HG03139 (cell line): ENCODE measurements around the gene ZDHHC8.

Experiments
- ATAC-seq: cut with Tn5 transposase; IDR thresholded peaks from one replicate; pipeline ENCODE4 v1.9.1; 2021; ENCODE audit not compliant: unreplicated experiment

The ZDHHC8 gene

DNA sequence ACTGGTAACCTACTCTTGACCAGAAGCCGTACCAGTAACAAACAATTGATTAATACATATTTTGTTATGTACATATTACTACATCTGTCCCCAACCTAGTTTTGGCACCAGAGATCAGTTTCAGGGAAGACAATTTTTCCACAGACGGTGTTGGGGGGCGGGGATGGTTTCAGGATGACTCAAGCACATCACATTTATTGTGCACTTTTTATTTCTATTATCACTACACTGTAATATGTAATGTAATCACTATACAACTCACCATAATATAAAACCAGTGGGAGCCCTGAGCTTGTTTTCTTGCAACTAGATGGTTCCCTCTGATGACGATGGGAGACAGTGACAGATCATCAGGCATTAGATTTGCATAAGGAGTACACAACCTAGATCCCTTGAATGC, 36.1 kb upstream of the ZDHHC8 start:
- ATAC-seq = no peak

DNA sequence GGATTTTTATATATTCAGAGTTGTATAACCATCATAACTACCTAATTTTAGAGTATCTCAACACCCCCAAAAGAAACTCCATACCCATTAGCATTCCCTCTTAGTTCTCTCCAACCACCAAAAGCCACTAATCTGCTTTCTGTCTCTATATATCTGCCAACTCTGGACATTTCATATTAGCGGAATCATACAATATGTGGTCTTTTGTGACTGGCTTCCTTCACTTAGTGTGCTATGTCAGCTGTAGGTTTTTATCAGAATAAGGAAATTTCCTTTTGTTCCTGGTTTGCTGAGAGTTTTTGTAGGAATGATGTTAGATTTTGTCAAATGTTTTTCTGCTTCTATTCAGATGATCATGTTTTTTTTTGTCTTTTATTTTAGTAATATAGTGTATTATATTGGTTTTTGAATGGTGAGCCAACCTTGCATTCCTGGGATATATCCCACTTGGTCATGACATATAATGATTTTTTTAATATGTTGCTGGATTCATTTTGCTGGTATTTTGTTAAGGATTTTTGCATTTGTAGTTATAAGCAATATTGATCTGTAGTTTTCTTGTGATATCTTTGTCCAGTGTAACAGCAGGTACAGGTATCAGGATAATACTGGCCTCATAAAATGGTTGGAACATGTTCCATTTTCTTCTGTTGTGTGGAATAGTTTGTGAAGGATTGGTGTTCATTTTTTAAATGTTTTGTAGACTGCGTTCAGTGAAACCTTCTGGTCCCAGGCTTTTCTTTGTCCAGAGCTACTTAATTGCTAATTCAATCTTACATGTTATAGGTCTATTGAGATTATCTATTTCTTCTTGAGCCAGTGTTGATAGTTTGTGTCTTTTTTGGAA, 34.8 kb upstream of the ZDHHC8 start:
- ATAC-seq = no peak

GRCh38 chr22:20099099-20099711, 32.4 kb upstream of the ZDHHC8 start:
- ATAC-seq = no peak

GRCh38 chr22:20101638-20102037, 30.0 kb upstream of the ZDHHC8 start:
- no peak for ATAC-seq

DNA sequence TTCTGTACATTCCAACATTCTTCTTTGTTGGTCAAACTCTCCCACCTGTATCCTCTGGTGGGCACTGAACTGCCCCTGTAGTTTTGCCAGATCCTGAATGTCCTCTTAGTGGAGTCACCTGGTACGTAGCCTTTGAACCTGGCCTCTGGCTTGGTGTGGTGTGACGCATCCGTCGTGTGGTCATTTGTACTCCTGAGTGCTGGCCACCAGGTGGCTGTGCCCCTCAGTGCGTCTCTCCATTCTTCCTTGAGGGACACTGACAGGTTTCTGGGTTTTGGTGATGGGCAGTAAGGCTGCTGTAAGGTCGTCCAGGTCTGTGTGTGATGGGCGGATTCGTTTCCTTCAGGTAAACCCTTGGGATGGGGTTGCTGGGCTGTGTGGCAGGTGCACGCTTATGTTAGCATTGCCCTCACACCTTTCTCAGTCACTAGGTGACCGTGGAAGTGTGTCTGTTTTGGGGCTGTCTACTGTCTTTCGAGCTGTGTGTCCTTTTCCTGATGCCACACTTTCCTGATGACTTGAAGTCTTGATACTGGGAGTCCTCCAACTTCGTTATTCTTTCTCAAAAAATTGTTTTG, 29.3 kb upstream of the ZDHHC8 start:
- no peak for ATAC-seq

DNA sequence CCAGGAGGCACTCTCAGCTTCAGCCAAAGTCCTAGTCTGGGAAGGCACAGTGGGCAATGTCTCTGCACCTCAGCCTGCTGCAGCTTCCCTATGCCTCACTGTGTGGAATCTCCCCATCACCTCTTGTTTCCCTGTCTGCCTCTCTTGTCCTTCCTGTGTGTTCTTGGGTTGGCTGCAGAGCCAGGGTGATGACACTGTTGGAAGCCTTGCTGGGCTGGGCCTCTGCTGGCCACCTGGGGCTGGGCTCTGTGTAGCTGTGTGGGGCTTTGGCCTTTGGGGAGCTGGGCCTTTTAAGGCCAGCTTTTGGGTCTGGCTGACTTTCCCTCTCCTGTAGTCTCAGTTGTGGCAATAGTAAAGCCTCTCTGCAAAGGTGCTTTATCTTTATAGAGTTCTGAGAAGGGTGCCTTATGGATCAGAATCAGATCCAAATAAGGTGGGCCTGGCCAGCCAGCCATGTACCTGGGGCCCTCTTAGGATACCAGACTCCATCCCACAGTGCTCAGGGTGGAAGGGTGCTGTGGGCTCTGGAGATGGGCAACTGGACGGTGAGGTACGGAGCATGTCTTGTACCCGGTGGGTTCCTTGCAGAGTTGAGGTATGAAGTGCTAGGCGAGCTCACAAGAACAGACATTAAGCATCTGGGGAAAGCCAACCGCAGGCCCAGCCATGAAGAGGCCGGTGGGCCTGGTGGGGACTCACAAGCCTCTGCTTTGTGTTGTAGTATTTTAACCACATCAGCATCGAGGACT, 26.0 kb upstream of the ZDHHC8 start:
- no peak for ATAC-seq

DNA sequence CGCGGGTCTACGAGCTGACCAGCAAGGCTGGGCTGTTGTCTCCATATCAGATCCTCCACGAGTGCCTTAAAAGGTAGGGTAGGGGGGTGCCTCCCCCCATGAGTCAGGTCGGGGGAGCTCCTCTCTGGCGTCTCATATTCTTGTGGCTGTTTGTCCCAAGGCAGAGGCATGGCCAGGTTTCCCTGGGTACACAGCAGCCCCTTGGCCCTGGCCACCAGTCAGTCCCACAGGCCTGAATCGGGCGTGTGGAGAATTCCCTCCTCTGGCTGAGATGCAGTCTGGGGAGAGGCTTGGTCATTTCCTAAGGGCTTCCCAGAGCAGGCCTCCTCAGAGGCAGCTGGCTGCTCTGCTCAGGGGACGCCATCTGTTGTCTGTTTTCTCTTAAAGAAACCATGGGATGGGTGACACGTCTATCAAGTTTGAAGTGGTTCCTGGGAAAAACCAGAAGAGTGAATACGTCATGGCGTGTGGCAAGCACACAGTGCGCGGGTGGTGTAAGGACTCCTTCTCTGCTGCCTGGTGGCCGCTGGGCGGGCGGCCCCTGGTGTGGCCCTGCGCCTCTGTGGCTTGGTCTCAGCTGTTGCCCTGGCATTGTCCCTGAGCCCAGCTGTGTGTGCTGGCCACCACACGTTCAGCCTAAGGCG, 25.3 kb upstream of the ZDHHC8 start:
- no peak for ATAC-seq

DNA sequence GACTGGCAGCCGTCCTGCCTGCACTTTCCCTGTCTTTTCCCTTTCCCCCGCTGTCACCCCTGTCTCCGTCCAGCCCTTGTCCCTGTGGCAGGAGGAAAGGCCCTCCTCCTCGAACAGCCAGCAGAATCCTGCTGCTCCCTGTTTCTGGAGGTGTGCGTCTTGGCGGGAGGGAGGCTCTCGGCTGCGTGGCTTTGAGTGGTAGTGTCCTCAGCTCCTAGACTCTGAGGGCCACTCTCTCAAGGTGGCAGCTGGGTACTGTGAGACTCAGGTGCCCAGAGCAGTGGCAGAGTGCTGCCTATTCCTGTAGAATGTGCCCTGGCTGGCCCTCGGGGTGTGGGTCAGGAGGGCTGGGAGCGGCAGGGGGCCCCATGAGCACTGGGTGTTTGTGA, 24.8 kb upstream of the ZDHHC8 start:
- ATAC-seq = no peak

GRCh38 chr22:20107471-20107901, 24.1 kb upstream of the ZDHHC8 start:
- no peak for ATAC-seq

DNA sequence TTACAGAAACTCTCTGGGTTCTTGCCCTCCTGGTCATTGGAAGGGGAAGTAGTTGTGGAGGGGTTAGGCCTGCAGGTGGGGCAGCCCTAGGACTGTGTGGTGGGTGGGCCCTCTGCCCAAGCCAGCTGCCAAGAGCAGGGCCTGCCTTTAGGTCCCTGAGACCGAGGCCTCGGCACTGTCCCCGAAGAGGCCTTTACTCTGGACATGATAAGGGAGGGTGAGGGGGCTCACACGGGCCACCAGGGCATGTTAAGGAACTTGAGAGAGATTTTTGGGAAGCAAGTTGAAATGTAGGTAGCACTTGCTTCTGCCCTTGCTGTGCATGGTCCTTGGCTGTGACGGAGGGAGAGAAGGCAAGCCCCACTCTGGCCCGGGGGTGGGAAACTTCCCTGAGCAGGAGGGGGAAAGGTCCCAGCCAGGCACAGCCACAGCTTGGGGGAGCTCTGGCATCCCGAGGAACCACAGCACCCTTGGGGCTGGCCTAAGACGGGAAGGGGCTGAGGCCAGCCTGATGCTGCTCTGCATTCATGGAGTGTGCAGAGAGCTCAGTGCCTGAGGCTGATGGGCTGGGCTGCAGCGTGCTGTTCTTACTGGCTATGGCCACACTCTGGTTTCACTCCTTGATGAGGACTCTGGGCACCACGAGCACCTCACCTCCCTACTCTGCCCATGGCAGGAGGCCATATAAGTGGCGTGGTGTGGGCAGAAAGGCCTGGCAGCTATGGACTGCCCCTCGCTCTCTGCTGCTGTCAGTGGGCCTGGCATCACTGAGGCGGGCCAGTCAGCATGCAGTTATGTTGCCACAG, 23.4 kb upstream of the ZDHHC8 start:
- ATAC-seq = no peak

DNA sequence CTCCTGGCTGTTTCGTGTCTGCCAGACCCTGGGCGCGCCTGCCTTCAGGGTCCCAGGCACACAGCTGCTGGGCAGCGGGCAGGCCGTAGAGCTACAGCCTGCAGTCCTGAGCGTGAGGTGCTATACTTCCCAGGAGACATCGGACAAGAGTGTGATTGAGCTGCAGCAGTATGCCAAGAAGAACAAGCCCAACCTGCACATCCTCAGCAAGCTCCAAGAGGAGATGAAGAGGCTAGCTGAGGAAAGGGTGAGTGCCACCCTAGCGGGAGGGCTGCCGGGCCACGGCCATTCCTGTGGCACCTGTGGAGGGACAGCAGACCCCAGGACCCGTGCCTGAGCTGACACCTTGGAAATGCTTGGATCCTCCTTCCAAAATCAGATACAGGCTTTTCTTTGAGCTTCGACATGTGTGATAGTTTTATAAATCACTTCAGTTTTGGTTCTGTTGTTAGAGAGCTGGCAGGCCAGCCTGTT, 22.8 kb upstream of the ZDHHC8 start:
- ATAC-seq = no peak

DNA sequence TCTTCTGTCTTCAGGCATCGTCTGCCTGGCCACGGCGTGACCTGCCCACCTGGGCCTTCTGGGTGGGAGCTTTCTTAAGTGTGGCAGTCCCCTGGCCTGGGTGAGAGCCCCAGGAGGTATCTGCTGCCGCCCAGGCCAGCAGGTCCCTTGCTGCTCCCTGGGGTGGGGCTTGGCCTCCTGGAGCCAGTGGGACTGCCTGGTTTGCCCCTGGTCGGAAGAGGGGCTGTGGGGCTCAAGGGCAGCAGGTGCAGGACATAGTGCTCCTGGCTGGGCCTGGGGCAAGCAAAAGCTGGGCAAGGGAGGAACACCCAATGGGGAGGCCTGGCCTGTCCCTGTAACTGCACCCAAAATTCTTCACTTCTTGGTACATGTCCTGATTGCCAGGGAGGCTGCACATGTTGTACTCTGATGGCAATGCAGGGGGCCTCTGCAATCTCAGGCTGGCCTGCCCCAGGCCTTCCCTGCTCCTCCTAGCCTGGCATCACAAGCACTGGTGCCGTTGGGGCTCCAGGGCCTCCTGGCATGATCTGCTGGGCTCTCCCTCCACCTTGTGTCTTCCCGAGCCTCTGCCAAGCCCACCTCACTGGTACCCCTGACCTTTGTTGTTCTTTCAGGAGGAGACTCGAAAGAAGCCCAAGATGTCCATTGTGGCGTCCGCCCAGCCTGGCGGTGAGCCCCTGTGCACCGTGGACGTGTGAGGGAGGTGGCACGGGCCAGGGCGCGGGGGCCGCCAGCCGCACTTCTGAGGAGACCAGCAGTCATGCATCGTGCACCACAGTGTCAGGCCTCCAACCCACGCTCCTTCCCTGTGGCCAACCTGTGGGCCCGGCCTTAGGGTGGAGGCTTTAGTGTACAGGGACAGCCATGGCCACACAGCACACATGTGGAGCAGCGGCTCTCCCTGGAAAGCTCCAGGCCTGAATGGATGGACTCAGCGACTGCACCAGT, 21.9 kb upstream of the ZDHHC8 start:
- ATAC-seq = no peak

DNA sequence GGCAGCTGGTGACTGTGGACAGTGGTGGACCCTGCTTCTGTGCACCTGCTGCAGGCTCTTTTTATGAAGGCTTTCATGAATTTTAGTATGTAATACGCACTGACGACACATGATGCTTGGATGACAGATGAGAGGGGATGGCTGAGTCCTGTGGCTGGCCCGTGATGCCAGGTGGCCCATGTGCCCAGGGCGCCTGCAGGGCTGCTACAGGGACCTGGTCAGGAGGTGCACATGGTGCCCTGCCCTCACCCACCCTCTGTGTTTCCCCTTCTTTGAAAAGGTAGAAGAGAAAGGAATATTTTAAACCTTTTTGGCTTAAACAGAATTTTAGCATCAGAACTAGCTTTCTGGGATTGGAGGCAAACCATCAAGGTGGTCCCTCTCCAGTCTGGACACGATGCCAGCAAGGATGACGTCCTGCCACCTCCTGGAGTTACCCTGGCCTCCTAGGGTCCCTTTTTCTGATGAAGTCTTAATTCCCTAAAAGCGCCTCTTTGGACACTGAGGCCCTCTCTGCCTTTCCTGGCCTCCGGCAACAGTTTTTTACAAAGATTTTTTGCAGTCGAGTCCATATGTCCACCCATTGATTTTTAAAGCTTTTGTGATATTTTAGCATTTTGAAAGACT, 21.1 kb upstream of the ZDHHC8 start:
- ATAC-seq = no peak

GRCh38 chr22:20111045-20111688, 20.4 kb upstream of the ZDHHC8 start:
- no peak for ATAC-seq

- ATAC-seq = no peak
Measured at GRCh38 chr22:20111689-20112622, 19.6 kb upstream of the ZDHHC8 start.

DNA sequence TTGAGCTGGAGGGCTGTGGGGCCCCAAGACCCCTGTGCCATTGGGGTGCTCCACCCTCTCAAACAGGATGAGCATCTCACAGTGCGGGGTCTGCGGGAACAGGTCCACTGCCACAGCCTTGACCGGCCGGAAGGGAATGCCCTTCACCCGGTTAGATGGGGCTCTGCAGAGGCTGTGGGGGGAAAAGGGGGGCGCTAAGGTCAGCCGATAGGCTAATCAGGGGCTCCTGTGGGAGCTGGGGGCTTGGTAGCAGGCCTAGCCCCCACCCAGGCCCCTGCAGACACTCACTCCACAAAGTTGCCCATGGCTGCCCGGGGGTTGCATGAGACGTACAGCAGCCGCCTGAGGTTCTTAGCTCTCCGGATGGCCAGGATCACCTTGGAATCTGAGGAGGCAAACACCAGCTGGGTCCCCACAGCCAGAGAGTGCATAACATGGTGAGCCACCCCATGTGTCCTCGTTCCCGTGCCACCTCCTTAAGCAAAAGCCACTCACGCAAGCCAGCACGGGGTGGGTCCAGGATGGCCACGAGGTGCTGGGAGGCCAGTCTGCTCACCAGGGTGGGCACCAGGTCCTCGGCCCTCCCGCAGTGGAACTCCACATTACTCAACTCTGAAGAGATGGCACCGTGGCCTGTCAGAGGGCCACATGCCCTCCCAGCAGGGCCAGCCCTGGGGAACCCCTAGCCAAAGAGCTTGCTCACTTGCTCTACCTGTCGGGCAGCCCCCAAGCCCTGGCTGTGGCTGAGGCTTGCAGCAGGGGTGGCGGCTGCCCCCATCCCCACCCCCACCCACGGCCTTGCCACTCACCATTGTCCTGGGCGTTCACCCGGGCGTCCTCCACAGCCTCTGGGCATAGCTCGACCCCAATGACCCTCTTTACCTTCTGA, 18.7 kb upstream of the ZDHHC8 start:
- no peak for ATAC-seq
